Retina (tissue), 1 donor: ENCODE data around the gene DSCAM.

Source experiments
- DNase-seq: peaks from one replicate; pipeline ENCODE4 v3.0.0-alpha.2; 2016

The DSCAM gene

DNA sequence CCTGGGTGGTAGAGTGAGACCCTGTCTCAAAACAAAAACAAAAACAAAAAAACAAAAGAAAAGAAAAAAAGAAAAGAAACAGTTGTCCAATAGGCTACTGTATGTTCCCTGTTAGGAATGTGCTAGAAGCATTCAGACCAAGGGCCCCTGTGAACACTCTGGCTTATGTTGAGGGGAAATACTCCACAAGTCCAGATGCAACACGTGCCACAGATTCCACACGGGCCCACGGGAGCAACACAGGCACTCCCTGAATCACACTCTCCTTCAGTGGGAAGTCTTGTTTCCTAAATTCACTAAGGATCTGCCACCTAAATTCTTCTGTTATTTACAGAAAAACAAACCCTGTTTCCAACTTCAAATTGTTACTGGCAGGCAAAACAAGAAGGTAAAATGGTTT lies 688.6 kb downstream of the DSCAM start:
- no peak for DNase-seq

DNA sequence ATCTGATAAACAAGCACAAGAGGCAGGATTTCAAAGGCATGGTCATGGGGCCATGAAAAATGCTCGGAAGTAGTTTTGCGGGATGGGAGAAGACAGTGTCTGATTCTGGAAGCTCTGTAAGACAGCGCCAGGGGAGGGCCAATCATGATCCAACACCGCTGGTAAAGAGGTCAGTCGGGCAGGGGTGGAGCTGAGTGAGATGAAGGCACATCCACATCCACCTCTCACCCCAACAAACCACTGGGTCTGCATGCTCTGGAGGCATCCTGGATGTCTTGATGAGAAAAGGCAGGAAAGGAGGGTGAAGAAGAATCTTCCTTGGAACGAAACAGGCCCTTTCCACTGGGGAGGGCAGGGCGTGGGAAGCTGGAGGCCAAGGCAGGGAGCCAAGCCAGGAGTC lies 691.4 kb downstream of the DSCAM start:
- no peak for DNase-seq

DNA sequence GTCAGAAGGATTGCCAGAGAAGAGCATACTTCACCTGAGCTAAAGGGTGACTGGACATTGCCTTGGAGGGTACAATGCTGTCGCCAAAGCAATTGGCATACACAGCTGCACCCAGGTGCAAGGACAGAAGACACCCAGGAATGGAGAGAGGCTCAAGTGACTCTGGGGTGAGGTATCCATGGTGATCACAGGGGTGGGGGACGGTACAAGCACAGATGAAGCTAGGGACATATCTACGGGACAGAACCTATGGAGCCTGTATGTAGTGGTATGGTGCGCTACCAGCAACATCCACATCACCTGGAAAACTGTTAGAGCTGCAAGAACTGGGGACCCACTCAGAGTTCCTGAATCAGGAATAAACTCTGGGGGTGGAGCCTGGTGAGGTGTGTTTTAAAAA lies 693.6 kb downstream of the DSCAM start:
- no peak for DNase-seq

DNA sequence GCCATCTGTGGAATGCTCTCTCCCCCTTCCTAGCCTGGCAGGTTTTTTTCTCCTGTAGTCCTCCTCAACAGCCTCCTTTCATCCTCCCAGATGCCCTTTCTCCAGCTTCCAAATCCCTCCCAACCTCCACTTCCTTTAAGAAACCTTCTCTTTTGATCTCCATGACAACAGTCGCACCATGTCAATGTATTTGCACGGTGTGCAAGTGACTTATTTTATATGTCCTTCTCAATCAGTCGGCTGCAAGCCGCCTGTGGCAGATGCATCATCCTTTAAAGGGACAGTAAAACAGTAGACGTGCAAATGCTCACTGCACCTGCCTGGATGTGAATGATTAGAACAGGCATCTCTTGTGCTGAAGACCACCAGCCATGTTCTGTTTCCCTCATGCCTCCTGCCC lies 694.5 kb downstream of the DSCAM start:
- DNase-seq, result no peak

DNA sequence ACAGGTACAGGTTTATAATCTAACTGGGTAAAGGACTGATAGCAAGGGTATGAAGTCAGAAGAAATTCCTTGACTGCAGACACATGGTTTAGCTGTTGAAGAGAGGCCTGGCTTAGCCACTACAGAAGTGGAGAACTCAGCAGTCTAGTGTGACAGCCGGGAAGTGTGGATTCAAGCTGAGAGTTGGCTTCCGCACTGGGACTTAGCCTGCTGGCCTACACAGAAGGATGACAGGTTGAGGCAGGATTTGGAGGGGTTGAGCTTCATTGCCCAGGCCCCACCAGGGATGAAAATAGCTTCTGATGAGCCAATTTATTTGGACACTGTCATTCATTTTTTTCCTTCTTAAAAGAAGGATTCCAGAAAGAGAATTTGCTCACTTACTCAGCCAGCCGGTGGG lies 695.3 kb downstream of the DSCAM start:
- no peak for DNase-seq

DNA sequence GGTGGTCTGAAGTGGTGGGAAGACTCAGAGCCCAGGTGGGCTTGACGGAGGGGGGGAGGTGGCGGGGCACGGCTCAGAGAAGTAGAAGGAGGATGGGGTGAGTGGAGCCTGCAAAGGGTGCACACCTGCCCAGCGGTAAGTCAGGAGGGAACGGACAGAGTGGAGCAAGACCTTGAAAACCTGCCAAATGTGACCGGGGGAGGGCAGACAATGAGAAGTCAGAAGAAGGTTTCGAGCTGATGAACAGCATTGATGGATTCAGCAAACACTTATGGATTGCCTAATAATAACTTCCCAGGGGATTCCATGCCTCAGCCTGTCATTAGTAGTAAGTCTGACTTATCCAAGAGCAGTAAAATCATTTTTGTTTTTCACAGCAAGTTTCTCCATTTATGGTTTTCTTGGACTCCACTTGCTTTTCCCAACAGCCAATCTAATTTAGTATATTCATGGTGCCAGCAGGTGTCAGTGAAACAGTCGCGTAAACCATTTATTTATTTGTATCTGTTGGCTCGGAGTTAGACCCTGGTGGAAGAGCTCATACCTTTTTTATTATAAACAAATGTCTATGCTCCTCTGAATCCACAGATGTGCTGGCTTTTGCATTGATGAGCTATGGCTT lies 700.6 kb downstream of the DSCAM start:
- DNase-seq, result peak; percentile 29

DNA sequence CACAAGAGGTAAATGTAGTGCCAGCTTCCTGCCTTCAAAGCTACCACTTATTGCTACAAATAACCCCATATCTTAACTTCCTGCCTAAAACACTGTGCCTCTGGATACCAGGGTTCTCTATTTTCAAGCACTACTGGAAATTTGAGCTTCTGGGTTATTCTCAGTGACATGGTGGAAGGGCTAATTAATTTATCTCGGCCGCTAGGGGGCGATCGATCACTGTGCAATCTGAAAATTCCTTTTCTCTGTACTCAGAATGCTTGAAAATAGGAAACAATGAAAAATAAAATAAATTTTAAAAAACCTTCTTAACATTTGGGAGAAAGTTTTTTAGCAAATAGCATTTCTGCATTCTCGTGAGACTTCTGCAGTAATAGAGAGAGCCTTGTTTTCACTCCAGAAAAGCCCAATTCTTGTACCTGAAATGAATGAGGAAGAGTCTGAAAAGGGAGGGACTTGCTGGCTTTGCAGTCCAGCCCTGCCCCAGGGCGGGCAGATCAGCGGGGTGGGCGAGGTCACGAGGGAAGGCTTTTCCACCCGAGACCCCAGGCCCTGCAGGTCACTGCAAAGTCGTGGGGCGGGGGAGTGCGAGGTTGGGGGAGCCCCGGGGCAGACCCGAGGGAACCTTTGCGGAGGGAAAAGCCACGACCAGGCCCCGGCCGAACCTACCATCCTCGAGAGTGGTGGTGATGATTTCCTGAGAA lies 703.0 kb downstream of the DSCAM start:
- DNase-seq, result peak; percentile 82

DNA sequence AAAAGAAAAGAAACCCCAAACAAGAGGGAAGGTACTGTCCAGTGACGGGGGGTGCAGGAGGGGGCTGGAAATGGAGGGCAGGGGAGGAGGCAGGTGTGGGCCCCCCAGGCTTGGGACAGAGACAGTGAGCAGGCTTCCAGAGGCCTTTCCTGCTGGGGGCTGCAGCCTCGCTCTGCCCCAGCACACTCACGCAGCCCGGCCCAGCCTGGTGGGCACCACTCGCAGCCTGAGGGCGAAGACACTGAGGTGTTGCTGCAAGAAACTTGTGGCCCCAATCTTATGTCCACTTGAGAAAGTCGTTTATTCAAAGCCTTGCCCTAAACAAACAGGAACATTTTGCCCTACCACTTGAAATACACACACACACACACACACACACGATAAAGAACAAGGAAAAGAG lies 705.3 kb downstream of the DSCAM start:
- no peak for DNase-seq

DNA sequence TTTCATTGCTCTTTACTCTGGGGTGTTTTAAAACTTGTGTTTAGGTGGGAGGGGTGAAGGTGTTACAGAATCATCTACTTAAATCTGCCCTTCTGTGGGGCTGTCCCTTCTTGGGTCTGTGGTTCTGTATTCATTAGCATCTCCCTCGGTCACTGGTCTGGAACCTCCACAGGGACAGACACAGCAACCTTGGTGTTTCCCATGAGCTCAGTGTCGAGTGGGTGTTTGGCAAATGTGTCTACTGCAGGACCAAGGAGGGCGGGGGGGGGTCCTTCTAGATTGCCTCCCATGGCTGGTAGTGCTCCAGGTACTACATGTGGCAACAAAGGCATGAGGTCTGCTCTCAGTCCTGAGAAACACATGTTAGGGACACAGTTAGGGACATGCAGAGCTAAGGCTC lies 706.3 kb downstream of the DSCAM start:
- DNase-seq, result no peak

DNA sequence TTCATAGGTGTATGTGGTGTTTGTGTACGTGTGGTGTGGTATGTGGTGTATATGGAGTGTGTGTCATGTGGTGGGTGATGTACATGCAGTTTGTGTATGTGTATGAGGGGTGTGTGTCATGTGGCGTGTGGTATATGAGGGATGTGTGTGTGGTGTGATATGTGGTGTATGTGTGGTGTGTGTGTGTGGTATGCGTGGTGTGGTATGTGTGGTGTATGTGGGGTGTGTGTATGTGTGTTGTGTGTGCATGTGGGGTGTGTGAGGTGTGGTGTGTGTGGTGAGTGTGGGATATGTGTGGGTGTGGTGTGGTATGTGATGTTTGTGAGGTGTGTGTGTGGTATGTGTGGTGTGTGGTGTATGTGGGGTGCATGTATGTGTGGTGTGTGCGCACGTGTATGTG lies 707.3 kb downstream of the DSCAM start:
- no peak for DNase-seq

DNA sequence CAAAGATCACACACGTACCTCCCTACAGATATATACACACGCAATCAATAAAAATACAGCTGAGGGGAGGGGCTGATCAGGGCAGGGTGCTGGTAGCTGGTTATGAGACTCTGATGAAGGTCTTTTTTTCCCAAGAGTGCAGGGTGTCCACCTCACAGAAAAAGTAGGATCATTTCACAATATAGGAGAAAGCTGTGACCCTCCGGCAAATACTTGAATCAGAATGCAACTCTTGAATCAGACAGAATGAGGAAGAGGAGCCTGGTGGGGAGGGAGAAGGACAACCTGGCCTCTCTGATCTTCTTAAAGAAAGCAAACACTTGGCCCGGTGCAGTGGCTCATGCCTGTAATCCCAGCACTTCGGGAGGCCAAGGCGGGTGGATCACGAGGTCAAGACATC lies 710.4 kb downstream of the DSCAM start:
- no peak for DNase-seq

DNA sequence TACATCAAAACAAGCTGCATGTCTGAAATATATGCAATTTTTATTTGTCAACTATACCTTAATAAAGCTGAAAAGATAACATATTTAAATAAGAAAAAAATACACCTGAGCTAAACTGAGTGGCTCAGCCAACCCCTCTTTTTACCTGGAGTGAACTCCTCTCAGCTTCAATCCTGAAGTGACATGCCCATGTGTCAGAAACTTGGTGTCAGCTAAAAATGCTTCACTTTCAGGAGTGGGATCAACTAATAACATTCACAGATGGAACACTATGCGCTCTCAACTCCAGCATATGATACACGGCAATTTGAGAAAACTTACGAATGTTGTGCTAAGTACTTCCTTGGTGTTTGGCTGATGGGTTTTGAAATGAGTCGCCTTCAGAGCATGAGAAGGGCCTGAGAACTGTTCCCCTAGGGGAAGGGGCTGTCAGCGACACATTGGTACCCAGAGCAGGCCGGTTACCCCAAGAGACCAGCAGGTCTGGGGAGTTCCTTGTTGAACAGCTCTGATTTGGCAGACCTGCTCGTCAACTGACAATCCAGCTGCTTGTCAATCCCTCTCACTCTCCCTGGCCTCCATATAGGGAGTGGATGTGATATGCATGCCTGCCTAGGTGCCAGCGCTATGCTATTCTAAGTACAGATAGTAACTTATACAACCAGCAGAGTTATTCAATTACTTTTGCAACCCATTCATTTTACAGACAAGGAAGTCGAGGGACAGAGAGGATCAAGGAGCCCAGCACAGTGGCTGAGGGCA lies 712.0 kb downstream of the DSCAM start:
- no peak for DNase-seq

DNA sequence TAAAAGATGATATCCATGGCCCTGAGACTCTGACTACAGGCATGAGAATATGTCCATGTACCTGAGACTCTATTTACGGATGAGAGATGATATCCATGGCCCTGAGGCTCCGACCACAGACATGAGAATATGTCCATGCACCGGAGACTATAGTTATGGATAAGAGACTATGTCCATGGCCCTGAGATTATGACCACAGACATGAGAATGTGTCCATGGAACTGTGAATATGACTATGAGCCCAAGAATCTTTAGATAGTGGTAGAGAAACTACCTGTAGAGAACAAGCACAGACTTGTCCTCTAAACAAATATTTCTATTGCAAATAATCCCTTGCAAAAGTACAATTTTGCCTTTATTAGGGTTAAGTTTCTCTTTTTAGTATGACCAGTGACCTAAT lies 716.5 kb downstream of the DSCAM start:
- no peak for DNase-seq

DNA sequence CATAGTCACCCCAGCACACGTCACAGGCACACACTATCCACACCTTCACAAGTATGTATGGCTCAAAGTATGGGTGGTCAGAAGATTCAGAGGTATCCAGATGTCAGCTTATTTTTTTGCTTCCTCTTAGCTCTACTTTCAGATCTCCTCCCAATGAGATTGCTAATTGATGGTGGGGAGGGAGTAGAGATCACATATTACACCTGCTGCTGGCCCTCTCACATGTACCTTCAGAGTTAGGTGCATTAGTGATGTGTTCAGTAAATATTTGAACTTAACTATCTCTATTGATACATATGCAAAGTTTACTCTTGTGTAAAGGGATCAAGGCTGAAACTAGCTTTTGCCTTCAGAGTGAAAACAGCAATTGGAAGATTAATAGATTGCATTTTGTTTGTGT lies 717.1 kb downstream of the DSCAM start:
- DNase-seq, result no peak

DNA sequence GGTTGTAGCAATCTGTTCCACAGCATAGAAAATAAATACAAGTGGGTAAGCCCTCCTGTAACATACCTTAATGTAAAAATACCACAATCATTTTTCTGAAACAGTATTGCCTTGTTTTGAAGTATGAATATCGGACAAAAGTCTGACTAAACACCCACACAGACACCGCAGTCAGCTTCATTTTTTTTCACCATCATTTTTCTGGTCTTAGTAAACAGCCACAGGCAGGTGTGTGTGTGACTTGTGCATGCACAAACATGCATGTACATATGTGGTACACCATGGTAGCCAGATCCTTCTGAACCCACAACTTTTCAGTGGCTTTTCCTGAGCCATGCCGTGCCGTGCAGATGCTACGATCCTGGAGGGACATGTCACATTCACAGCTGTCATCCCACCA lies 718.1 kb downstream of the DSCAM start:
- no peak for DNase-seq

DNA sequence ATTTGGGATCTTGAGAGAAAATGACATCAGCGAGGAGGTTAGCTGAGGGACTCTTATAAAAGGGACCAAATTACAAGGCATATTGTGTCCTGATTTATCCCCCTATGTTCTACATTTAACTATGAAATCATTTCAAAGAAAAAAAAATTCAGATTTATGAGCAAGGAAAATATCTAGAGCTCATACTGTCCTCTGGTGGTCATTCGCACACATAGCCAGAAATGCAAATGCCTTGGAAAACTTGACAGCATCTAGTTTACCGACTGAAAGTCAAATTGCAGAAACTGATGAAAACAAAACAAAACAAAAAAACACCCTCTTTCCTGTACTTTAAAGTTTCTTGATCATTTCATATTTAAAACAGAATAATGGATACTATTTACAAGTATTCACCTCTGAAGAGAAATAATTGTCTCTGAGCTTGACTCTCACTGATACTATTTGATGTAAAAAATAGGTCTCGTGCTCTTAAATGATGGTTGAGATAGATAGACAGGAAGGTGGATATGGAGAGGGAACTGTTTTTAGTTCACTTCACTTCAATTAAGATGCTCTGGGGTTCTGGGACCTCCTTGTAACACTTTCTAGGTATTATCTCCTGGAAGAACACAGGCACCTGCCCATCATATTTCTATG lies 725.9 kb downstream of the DSCAM start:
- peak; percentile 45 for DNase-seq

DNA sequence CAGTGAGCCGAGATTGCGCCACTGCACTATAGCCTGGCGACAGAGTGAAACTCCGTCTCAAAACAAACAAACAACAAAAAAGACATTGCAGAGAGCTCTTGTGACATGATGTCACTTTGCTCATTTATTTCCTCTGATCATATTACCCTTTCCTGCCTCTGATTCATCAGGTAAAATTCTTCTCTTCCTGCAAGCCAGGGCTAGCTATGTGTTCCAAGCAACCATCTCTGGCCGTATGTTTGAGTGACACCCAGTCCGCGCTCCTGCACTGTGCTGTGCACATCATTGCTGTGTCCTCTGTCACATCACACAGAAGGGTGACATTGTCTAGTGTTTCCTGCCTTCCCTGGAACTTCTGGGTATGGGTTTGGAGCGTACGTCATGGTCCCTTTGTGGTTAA lies 728.4 kb downstream of the DSCAM start:
- no peak for DNase-seq

DNA sequence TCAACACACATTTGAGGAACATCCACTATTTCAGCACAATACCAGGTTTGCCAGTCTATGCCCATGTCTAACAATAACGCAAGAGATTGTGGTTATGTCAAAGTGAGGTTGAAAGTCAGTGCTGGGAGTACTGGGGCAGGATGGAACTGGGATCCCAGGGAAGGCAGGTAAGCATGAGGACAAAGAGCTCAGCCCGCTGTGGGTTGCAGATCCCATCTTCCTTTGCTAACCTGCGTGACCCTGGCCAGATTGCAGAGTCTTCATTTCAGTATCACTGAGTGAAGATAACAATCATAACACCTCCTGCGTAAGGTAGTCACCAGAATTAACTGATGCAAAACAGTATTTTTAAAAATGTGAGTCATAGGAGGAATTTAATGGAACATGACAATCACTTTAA lies 729.7 kb downstream of the DSCAM start:
- DNase-seq, result no peak

DNA sequence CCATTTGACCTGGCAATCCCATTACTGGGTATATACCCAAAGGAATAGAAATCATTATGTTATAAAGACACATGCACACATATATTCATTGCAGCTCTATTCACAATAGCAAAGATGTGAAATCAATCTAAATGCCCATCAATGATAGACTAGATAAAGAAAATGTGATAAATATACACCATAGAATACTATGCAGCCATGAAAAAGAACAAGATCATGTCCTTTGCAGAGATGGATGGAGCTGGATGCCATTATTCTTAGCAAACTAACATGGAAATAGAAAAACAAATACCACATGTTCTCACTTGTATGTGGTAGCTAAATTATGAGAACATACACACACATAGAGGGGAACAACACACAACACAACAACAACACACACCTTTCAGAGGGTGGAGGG lies 731.2 kb downstream of the DSCAM start:
- no peak for DNase-seq

DNA sequence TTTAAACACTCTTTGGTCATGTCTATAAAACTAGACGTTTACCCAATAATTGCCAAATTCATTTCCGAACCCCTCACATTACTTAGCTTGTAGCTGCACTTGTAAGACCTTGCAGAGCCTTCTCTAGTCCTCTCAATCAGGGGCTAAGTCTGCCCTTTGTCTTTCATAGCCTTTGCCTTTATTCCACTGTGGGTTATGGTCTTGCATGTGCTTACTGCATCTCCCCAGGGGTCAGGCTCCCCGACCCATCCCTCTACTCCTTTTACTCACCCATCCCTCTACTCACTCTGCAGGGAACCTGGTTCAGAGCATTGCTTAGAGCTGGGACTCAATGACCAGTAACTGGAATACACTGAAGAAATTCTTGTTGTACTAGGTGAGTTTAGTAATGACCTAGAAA lies 744.3 kb downstream of the DSCAM start:
- DNase-seq, result no peak

DNA sequence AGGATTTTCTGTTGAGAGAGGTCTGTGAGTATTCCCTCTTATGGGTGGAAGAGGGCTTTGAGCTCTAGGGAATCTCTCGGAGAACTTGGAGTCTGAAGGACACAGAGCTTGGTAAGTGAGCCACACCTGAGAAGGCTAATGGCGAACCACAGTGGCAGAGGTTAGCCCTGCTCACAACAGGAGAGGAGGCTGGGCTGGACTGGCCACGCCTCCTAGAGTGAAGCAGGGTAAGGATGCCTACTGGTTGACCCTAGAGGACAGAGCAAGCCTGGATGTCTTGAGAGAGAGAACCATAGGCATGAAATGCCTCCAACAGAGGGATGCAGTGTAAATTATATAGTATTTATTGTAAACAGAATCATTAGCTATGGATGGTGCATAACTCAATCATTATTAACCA lies 747.1 kb downstream of the DSCAM start:
- no peak for DNase-seq

DNA sequence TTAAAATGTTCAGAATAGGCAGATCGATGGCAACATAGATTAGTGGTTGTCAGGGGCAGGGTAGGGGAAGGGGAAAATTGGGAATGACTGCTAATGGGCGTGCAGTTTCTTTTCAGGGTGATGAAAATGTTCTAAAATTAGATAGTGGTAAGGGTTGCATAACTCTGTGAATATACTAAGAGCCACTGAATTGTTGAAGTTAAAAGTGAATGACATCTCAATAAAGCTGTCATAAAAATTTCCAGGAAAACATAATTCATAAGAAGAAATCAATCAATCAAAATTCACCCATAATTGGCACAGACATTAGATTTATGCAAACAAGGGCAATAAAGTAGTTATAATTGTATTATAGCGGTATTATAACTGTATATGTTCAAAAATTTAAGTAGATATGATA lies 751.5 kb downstream of the DSCAM start:
- no peak for DNase-seq

DNA sequence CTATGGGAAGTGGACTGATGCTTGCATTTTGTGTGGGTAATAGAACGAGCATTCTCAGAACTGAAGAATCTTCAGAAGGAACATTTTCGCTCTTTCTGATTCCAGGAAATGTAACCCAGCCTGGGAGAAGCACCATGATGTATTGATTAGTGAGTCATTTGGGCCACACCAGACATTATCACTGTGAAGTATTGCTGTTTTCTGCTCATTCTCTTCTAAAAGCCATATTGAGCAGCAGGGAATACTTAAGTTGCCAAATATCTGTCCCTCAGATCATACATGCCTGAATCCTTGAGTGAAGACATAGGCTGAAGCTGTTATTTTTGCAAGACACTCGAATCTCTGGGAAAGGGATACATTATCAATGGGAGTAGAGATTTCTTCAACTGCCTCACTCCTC lies 766.6 kb downstream of the DSCAM start:
- DNase-seq, result no peak

DNA sequence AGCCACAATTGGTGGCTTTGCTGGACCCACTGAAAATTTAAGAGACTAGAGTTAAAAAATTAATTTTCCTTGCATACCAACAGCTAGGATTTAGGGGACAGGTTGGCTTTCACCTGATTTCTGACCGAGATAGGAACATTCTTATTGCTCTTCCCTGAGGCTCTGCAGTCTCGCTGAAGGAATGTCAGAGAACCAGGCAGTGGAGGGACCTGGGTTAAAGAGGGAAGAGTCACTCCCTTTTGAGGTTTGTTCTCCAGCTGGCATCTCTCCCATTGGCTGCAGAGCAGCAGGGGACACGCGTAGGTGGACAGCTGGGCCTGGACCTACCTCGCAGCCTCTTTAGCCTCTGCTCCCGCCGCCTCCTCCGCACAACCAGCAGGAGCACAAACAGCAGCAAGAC lies 772.2 kb downstream of the DSCAM start:
- no peak for DNase-seq
